HG03196 (cell line): ENCODE results near the gene MTRF1.
"Not testable (repeated sequence)": the region's sequence is repeated elsewhere in the genome, so short reads cannot be mapped to it uniquely, and the experiment has no call there.

Source experiments
- ATAC-seq: cut with Tn5 transposase; IDR thresholded peaks from one replicate; pipeline ENCODE4 v1.9.1; 2021; ENCODE audit not compliant: unreplicated experiment

MTRF1 gene

GRCh38 chr13:41178040-41178439, 85.3 kb downstream of the MTRF1 start:
- no peak for ATAC-seq

GRCh38 chr13:41177616-41178015, 85.8 kb downstream of the MTRF1 start:
- ATAC-seq = no peak

DNA sequence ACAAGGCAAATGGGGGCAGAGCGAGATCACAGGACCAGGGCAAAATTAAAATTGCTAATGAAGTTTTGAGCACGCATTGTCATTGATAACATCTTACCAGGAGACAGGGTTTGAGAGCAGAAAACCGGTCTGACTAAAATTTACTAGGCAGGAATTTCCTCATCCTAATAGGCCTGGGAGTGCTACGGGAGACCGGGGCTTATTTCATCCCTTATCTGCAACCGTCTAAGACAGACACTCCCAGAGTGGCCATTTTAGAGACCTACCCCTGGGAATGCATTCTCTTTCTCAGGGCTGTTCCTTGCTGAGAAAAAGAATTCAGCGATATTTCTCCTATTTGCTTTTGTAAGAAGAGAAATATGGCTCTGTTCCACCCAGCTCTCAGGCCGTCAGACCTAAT, 87.8 kb downstream of the MTRF1 start:
- not testable (repeated sequence) for ATAC-seq
